HepG2 (cell line): ENCODE measurements around the gene GNA14.

Experiments used
- NFIC ChIP-seq: IDR thresholded peaks from 2 replicates; pipeline ENCODE4 v1.6.1; 2012; ENCODE audit warnings: mild to moderate bottlenecking, low read length, inconsistent platforms
- POLR2A ChIP-seq, 2 experiments: IDR thresholded peaks; 2 replicates each; pipeline ENCODE4 v1.6.1; 2011; ENCODE audit warnings: low read depth in 2 of 2, low read length in 2 of 2, mild to moderate bottlenecking in 1 of 2, moderate library complexity in 1 of 2; ENCODE audit not compliant: insufficient read depth in 1 of 2
- SRSF4 ChIP-seq: fragments of 200-400 bp; formaldehyde crosslinking; IDR thresholded peaks from one replicate; pipeline ENCODE4 v1.6.1; 2018; ENCODE audit warnings: mild to moderate bottlenecking, low read depth, low read length, moderate library complexity; ENCODE audit not compliant: poor library complexity, severe bottlenecking
- TBP ChIP-seq: sonication (generic); formaldehyde crosslinking; IDR thresholded peaks from 2 replicates; pipeline ENCODE4 v1.5.0; 2020; ENCODE audit warnings: missing genetic modification reagents
- TF ChIP-seq, protein P1 (sequence below): sonication (generic); formaldehyde crosslinking; IDR thresholded peaks from 2 replicates; pipeline ENCODE4 v1.5.0; 2020; ENCODE audit warnings: mild to moderate bottlenecking, missing genetic modification reagents, moderate library complexity

DNA sequence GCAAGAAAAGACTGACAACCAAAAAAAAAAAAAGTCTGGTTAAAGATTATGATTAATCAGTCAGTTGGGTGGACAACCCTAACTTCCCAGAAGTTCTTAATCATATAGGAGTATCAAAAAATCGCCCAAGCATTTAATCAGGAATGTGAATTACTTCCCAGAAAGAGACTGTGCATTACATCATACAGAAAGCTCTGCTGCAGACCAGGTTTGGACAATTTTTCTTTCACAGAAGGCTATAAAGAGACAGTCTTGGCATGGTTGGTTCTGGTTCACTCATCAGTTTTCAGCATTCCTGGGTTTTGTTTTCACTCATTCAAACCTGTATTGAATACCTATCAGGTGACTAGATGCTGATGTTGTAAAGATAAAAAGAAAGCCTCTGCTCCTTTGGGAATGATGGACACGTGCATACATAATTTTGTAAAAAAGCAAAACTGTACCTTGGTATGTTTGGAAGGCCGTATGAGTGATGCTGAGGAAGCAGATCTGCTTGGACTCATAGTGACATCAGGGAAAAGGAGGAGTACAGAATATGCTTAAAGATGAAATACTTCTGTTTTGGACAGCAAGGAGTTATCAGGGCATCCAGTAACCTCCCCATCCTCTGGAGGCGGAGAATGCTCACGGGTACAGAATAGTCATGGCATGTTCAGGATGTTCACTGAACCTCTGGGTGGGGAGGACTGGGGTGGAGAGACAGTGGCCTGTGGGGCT is 178.4 kb downstream of the GNA14 start:
- TF ChIP-seq POLR2A (IDR thresholded peaks at IDR 0.05; ENCODE audit: insufficient read depth in 1 of 2, low read depth in 2 of 2, low read length in 2 of 2) (no peak), SRSF4 (no peak), TBP (CRISPR knock-in tag) (no peak), NFIC (no peak)
- TF ChIP-seq, protein P1, sequence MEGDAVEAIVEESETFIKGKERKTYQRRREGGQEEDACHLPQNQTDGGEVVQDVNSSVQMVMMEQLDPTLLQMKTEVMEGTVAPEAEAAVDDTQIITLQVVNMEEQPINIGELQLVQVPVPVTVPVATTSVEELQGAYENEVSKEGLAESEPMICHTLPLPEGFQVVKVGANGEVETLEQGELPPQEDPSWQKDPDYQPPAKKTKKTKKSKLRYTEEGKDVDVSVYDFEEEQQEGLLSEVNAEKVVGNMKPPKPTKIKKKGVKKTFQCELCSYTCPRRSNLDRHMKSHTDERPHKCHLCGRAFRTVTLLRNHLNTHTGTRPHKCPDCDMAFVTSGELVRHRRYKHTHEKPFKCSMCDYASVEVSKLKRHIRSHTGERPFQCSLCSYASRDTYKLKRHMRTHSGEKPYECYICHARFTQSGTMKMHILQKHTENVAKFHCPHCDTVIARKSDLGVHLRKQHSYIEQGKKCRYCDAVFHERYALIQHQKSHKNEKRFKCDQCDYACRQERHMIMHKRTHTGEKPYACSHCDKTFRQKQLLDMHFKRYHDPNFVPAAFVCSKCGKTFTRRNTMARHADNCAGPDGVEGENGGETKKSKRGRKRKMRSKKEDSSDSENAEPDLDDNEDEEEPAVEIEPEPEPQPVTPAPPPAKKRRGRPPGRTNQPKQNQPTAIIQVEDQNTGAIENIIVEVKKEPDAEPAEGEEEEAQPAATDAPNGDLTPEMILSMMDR (CRISPR knock-in tag): no peak
